D721Med (cell line): ENCODE results near the gene MPC1.

Experiments
- DNase-seq: peaks from one replicate; pipeline ENCODE4 v3.0.0; 2011; ENCODE audit warnings: low spot score; ENCODE audit not compliant: insufficient read length
- FAIRE-seq: peaks from 2 replicates; lab custom pipeline; 2011; peaks lifted over from hg19 to GRCh38; lab: Jason Lieb, UNC
- CTCF ChIP-seq: IDR thresholded peaks from 2 replicates; pipeline ENCODE4 v1.5.1; 2012; ENCODE audit warnings: mild to moderate bottlenecking, control low read depth; ENCODE audit not compliant: insufficient read depth; ENCODE audit errors: missing control alignments

Gene MPC1

GRCh38 chr6:166360243-166361076 is 22.3 kb downstream of the MPC1 start:
- TF ChIP-seq CTCF, result no peak
- DNase-seq, result no peak
- FAIRE-seq, result no peak

GRCh38 chr6:166355552-166355951 is 27.2 kb downstream of the MPC1 start:
- DNase-seq (no peak), FAIRE-seq (no peak)
- TF ChIP-seq CTCF, result no peak

GRCh38 chr6:166354965-166355364 is 27.8 kb downstream of the MPC1 start:
- TF ChIP-seq CTCF, result no peak
- no peak for FAIRE-seq
- no peak for DNase-seq

- DNase-seq, result no peak
- no peak for FAIRE-seq
- no peak for TF ChIP-seq CTCF
These were observed 28.6 kb downstream of the MPC1 start for GRCh38 chr6:166354143-166354542.

- no peak for DNase-seq
- FAIRE-seq, result no peak
- TF ChIP-seq CTCF, result no peak
These were observed 29.2 kb downstream of the MPC1 start for GRCh38 chr6:166353507-166353906.

- no peak for FAIRE-seq
- no peak for DNase-seq
- no peak for TF ChIP-seq CTCF
These were observed 29.8 kb downstream of the MPC1 start for GRCh38 chr6:166352923-166353322.

- TF ChIP-seq CTCF, result no peak
- no peak for DNase-seq
- no peak for FAIRE-seq
These were observed 30.9 kb downstream of the MPC1 start for GRCh38 chr6:166351715-166352285.
